Smooth muscle cell (in vitro differentiated cells): ENCODE results near the gene DDX27. TPM values are rescaled to one million over a fixed set of nuclear protein-coding genes. Genes with fewer than 3 reads are reported as not detected.
A peak's percentile ranks its signal among the peaks of the same experiment; 100 is the strongest.

Experiments used
- DNase-seq: peaks from one replicate; lab custom pipeline; 2025; ENCODE audit not compliant: unreplicated experiment; lab: John Stamatoyannopoulos, UW
- H2AFZ ChIP-seq: fragments of 200-600 bp; sonication (generic); 2 replicates; pipeline ENCODE4 v1.6.0; 2016; ENCODE audit warnings: antibody characterized with exemption, low read depth, mild to moderate bottlenecking
- H3F3A ChIP-seq: fragments of 200-600 bp; sonication (generic); 2 replicates; pipeline ENCODE4 v1.6.0; 2017; ENCODE audit warnings: antibody characterized with exemption, low read depth
- H3K27ac ChIP-seq: fragments of 200-600 bp; sonication (generic); 2 replicates; pipeline ENCODE4 v1.5.1; 2016; ENCODE audit warnings: low read depth, mild to moderate bottlenecking
- H3K27me3 ChIP-seq: fragments of 200-600 bp; sonication (generic); 2 replicates; pipeline ENCODE4 v1.6.1; 2016; ENCODE audit warnings: low read depth, mild to moderate bottlenecking
- H3K36me3 ChIP-seq: fragments of 200-600 bp; sonication (generic); 2 replicates; pipeline ENCODE4 v1.5.1; 2016; ENCODE audit warnings: low read depth
- H3K4me1 ChIP-seq: fragments of 200-600 bp; sonication (generic); 2 replicates; pipeline ENCODE4 v1.5.1; 2016; ENCODE audit warnings: low read depth
- H3K4me2 ChIP-seq: fragments of 200-600 bp; sonication (generic); 2 replicates; pipeline ENCODE4 v1.6.0; 2016; ENCODE audit warnings: mild to moderate bottlenecking
- H3K4me3 ChIP-seq: fragments of 200-600 bp; sonication (generic); 2 replicates; pipeline ENCODE4 v1.5.1; 2016; ENCODE audit warnings: mild to moderate bottlenecking
- H3K79me2 ChIP-seq: fragments of 200-600 bp; sonication (generic); 2 replicates; pipeline ENCODE4 v1.6.0; 2016; ENCODE audit warnings: low read depth, mild to moderate bottlenecking
- H3K9ac ChIP-seq: fragments of 200-600 bp; sonication (generic); 2 replicates; pipeline ENCODE4 v1.6.0; 2016; ENCODE audit warnings: low read depth
- H3K9me3 ChIP-seq: fragments of 200-600 bp; sonication (generic); replicated peaks from 2 replicates; pipeline ENCODE4 v1.5.1; 2016; ENCODE audit warnings: low read depth
- H4K20me1 ChIP-seq: fragments of 200-600 bp; sonication (generic); 2 replicates; pipeline ENCODE4 v1.6.0; 2016; ENCODE audit warnings: low read depth
- WGBS: methylation state at CpG from one replicate; pipeline ENCODE4 v1.1.7; 2016; ENCODE audit warnings: low lambda C conversion rate; 5-methylcytosine and 5-hydroxymethylcytosine counted together
- polyA plus RNA-seq: library from polyadenylated mRNA; unstranded; fragments of >200 nt; fragmentation: Nextera tagmentation; extraction: Ambion mirVana; gene quantifications from 2 replicates; pipeline ENCODE4 v1.2.1, GENCODE V29; 2016
- total RNA-seq: library from RNA; depleted of rRNA; stranded (reverse); fragments of >200 nt; gene quantifications from 2 replicates; pipeline ENCODE4 v1.2.3, GENCODE V29; 2014
- TF ChIP-seq, protein P1 (sequence below): fragments of 200-600 bp; sonication (generic); IDR thresholded peaks from 2 replicates; pipeline ENCODE4 v1.5.1; 2017; ENCODE audit warnings: borderline replicate concordance, mild to moderate bottlenecking, antibody characterized with exemption; ENCODE audit not compliant: insufficient read depth, poor library complexity, severe bottlenecking

The DDX27 gene
- total and polyA plus RNA-seq, 2 experiments from 2014 or later = 19.6 to 28.3 TPM

DNA sequence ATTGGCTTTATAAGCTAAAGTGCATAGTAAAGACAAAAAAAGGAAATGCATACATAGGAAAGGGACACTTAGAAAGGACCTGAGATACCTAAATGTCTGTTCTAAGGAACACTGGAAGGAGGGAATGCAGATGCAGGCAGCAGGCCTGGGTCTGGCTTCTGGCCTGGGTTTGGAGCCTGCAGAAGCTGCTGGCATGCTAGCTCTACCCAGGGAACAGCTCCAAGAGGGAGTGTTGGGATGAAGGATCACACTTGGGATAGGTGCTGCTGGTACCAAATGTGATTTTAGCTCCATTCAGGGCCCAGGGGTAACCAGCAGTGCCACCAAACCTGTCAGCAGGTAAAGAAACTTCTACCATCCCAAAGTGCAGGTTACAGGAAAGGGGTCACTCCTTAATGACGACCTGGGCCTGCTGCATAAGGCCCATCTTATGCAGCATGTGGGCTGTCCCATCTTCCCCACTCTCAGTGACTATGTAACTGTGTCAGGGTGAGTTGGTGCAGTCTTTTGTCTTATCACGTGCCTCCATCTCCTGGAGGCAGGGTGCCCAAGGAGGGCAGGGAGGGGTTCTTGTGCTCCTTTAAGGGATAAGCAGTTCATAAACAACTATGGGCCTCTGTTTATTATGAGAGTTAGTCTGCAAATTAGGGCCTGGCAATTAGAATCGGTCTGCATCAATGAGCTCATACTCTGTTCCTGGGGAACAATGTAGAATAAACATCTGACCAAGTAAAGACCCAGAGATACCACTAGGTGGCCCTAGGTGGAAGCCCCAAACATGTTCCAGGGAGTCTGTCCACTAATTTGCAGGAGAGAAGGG, 26.9 kb downstream of the DDX27 start:
- H2AFZ ChIP-seq = no peak overlapping the region
- no peak overlapping the region for H3K9ac ChIP-seq
- no peaks in the 10 kb centered on the region for H3K27me3 ChIP-seq
- H3F3A ChIP-seq = peaks cover 7% of the 10 kb centered on the region
- H3K27ac ChIP-seq = no peak overlapping the region
- H3K4me2 ChIP-seq = no peak overlapping the region
- H3K4me3 ChIP-seq = no peak overlapping the region
- TF ChIP-seq, protein P1, sequence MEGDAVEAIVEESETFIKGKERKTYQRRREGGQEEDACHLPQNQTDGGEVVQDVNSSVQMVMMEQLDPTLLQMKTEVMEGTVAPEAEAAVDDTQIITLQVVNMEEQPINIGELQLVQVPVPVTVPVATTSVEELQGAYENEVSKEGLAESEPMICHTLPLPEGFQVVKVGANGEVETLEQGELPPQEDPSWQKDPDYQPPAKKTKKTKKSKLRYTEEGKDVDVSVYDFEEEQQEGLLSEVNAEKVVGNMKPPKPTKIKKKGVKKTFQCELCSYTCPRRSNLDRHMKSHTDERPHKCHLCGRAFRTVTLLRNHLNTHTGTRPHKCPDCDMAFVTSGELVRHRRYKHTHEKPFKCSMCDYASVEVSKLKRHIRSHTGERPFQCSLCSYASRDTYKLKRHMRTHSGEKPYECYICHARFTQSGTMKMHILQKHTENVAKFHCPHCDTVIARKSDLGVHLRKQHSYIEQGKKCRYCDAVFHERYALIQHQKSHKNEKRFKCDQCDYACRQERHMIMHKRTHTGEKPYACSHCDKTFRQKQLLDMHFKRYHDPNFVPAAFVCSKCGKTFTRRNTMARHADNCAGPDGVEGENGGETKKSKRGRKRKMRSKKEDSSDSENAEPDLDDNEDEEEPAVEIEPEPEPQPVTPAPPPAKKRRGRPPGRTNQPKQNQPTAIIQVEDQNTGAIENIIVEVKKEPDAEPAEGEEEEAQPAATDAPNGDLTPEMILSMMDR = peak; percentile 52
- H3K79me2 ChIP-seq = no peaks in the 10 kb centered on the region
- 82% methylated on average over 3 of the region's 3 CpGs for WGBS
- H3K36me3 ChIP-seq = peaks cover 15% of the 10 kb centered on the region
- no peaks in the 10 kb centered on the region for H3K4me1 ChIP-seq
- no peak for DNase-seq
- H4K20me1 ChIP-seq = peaks cover 14% of the 10 kb centered on the region
- no peaks in the 10 kb centered on the region for H3K9me3 ChIP-seq

DNA sequence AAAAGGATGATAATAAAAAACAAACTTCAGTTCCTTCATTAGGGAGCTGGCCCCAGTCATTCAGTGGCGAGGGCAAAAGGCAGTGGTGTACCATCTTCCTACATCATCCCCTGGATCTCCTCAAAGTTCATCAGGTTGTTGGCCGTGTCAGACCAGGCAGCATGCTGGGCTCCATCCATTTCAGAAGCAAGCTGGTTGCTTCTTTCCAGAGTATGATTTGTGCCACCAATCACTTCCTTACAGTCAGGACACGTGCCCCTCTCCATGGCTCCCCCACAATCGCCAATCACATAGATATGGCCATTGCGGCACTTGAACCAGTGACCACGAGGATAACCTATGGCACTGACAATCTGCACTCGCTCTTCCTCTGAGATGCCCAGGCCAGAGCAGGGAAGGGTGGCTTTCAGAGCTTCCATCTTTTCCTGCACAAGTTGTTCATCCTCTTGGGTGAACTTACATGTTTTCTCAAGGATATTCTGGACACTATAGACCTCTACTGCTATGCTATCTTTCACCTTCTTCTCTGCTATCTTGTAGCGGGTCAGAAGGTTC, 28.0 kb downstream of the DDX27 start:
- no peaks in the 10 kb centered on the region for H3K4me1 ChIP-seq
- H3K36me3 ChIP-seq = peaks cover 15% of the 10 kb centered on the region
- no peaks in the 10 kb centered on the region for H3K9me3 ChIP-seq
- no peak overlapping the region for H2AFZ ChIP-seq
- H3K9ac ChIP-seq = no peak overlapping the region
- H4K20me1 ChIP-seq = peaks cover 14% of the 10 kb centered on the region
- H3K4me2 ChIP-seq = no peak overlapping the region
- no peaks in the 10 kb centered on the region for H3K79me2 ChIP-seq
- peaks cover 7% of the 10 kb centered on the region for H3F3A ChIP-seq
- no peak overlapping the region for H3K27ac ChIP-seq
- TF ChIP-seq, protein P1 = no peak
- no peaks in the 10 kb centered on the region for H3K27me3 ChIP-seq
- H3K4me3 ChIP-seq = no peak overlapping the region
- no peak for DNase-seq
- WGBS = 97% methylated on average over 8 of the region's 8 CpGs

DNA sequence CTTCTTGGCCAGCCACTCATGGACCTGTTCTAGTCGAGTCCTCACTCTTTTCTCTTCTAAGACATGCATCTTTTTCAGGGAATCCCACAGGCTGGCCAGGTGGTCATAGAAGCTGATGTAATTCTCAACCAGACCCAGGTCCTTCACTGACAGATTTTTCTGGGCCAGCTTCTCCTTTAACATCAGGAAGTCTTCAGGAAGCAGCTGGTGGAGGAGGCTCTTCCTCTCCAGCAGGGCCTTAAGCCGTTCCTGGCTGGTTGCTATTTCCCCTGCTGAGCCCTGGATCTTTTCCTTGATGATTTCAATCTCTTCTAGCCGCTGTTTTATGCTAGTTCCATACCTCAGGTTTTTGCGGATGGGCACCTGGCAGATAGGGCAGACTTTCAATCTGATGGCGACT, 28.6 kb downstream of the DDX27 start:
- Histone ChIP-seq H2AFZ (no peak overlapping the region), H3F3A (peaks cover 9% of the 10 kb centered on the region), H3K4me3 (no peak overlapping the region), H3K9me3 (no peaks in the 10 kb centered on the region), H3K27me3 (no peaks in the 10 kb centered on the region), H3K79me2 (no peaks in the 10 kb centered on the region), H3K36me3 (peaks cover 18% of the 10 kb centered on the region), H3K4me2 (no peak overlapping the region), H3K4me1 (no peaks in the 10 kb centered on the region), H4K20me1 (peaks cover 14% of the 10 kb centered on the region), H3K9ac (no peak overlapping the region), H3K27ac (no peak overlapping the region)
- DNase-seq = no peak
- TF ChIP-seq, protein P1 = no peak
- WGBS = 88% methylated on average over 5 of the region's 5 CpGs
